GM13976 (cell line): ENCODE data around the gene CYTH2.

Experiments used
- DNase-seq: peaks from one replicate; pipeline ENCODE4 v3.0.0; 2012; ENCODE audit warnings: low spot score
- in situ Hi-C: fragments of 300-500 bp; cut with MboI; formaldehyde crosslinking; loops from one replicate; pipeline ENCODE4 v1.12.0; 2022; ENCODE audit warnings: low sequenced_read_pairs, mixed read lengths, inconsistent platforms; ENCODE audit not compliant: unreplicated experiment
- TF ChIP-seq, protein P1 (sequence below): IDR thresholded peaks from 2 replicates; pipeline ENCODE4 v1.5.1; 2012; ENCODE audit warnings: borderline replicate concordance, mild to moderate bottlenecking; ENCODE audit not compliant: insufficient read depth; ENCODE audit errors: extremely low read depth, missing control alignments, control extremely low read depth

Gene CYTH2

DNA sequence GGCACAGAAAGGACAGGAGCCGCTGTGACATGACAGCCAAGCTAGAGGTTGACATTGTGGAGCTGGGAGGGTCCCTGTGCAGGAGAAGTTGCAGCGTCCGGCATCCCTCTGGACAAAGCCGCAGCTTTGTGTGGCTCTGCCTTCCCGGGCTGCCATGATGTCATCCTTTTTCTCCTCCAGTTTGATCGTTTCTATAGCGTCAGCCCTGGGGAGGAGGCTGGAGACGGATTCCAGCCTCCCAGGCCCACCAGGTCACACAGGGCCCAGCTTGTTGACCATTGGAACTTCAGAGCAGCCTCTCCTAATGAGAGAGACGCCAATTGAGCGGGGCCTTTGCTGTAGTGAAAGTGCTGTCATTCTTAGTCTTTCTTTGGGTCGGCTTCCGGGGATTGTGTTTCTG, 17.5 kb upstream of the CYTH2 start:
- TF ChIP-seq, protein P1, sequence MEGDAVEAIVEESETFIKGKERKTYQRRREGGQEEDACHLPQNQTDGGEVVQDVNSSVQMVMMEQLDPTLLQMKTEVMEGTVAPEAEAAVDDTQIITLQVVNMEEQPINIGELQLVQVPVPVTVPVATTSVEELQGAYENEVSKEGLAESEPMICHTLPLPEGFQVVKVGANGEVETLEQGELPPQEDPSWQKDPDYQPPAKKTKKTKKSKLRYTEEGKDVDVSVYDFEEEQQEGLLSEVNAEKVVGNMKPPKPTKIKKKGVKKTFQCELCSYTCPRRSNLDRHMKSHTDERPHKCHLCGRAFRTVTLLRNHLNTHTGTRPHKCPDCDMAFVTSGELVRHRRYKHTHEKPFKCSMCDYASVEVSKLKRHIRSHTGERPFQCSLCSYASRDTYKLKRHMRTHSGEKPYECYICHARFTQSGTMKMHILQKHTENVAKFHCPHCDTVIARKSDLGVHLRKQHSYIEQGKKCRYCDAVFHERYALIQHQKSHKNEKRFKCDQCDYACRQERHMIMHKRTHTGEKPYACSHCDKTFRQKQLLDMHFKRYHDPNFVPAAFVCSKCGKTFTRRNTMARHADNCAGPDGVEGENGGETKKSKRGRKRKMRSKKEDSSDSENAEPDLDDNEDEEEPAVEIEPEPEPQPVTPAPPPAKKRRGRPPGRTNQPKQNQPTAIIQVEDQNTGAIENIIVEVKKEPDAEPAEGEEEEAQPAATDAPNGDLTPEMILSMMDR, result no peak
- DNase-seq, result no peak
- in situ Hi-C loops, result no loop called here

DNA sequence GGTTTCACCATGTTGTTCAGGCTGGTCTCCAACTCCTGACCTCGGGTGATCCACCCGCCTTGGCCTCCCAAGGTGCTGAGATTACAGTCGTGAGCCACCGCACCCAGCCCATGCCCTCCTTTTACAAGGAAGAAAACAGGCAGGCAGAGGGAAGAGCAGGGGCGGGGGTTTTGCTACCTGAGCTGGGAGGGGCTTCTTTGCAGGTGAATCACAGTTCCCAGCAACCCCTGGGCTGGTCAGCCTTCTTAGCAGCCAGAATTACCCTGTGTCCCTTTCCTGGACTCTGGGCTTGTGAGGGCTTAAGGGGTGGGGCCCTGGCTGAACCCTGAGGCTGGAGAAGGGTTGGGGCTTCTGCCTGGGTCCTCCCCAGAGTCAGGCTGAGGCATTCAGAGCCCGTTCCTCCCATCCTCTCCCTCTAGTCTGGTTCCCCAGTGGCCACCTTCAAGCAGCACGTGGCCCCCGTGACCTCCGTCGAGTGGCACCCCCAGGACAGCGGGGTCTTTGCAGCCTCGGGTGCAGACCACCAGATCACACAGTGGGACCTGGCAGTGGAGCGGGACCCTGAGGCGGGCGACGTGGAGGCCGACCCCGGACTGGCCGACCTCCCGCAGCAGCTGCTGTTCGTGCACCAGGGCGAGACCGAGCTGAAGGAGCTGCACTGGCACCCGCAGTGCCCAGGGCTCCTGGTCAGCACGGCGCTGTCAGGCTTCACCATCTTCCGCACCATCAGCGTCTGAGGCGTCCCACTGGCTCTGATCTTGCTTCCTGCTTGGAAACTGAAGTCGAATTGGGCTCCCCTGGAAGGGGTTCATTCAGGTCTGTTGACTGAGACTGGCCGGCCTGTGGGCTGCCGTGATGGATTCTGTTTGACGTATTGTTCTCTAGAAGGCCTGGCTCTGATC, 16.6 kb upstream of the CYTH2 start:
- in situ Hi-C loops, result no loop called here
- DNase-seq, result no peak
- TF ChIP-seq, protein P1, result no peak

DNA sequence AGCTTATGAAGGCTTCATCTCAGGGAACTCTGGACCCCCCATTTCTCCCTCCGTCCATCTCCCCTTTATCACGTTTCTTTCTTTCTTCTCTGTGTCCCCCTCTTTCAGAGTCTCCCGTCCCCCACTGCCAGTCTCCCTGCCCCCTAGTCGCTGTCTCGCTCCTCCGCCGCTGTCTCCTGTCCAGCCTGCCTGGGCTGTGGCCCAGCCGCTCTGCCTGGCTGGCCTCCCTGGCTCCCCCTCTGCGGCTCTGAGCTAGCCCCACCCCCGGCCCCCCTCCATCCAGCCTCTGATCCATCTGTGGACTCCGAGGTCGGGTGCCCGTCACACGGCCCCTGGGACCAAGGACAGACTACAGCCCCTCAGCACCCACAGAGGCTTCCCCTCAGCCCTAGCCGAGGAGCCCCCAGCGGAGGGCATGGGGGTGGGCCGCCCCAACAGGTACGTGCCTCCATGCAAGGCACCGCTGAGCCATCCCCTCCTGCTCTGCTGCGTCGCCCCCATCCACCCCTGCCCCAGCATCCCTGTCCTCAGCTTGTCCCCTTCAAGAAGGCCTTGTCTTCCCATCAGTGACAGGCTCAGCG, 14.9 kb upstream of the CYTH2 start:
- DNase-seq, result no peak
- TF ChIP-seq, protein P1, result no peak
- in situ Hi-C loops, result no loop called here

DNA sequence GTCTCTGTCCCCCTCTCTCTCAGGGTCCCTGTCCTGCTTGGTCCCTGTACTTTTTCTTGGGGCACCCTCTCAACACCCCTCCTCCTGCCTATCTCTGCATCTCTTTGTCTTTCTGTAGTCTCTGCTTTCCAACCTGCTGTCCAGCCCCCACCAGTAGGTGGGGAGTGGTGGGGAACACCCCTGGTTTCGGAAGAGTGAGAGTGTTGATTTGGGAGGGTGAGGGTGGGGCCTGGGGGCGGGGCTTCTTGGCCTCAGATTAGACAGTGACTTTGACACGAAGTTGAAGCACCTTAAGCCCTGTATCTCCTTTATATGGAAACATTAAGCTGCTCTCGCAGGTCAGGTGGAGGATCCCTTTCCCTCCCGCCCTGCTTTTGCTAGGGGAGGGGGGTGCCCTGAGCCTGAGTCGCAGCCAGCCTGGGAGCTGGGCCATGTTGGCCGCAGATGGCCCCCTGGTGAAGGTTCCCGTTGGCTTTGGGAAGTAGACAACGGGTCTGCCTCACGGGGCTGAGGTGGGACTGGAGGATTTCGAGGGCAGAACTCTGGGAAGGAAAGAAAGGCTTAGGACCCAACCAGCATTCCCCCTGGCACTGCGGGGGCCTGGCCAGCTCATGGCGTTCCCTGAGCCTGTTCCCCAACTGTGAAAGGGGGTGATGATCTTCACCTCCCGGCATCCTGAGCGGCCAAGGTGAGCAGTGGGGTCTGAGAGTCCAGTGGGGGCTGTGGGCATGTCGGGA, 13.8 kb upstream of the CYTH2 start, which contains the start of gene KCNJ14:
TSS of gene KCNJ14 (plus strand) at position 404 of the 737 bp plus-strand sequence. CDS start 6,151 bp downstream, outside the sequence.
- in situ Hi-C loops, result no loop called here
- TF ChIP-seq, protein P1, result no peak
- DNase-seq, result no peak

DNA sequence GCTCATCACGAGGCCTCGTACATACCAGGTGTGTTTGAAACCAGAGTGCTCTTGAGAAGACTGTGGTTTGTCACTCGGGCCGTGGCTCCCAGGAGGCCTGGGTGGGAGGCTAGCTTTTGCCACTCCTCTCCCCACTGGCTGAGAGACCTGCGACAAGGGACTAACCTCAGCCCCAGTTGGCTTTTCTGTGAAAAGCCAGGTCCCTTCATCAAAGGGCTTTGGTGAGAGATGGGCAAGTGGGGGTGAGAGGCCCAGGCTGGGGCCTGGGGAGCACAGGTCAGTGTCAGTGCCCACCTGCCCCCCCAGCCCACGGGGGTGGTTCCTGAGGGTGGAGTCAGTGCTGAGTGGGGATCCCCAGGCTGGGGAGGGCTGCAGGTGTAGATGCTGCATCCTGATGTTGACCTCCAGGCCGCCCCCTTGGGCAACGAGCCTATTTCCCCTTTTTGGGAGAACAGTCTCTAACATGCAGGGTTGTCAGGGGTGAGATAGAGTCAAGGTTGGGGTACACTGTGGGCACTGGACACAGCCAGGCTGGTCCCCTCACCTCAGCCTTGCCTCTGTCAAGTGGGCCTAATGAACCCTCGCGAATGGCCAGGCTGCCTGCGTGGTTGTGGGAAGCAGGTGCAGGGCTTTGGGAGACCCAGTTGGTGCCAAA, 13.1 kb upstream of the CYTH2 start:
- DNase-seq, result no peak
- TF ChIP-seq, protein P1, result no peak
- in situ Hi-C loops, result no loop called here

DNA sequence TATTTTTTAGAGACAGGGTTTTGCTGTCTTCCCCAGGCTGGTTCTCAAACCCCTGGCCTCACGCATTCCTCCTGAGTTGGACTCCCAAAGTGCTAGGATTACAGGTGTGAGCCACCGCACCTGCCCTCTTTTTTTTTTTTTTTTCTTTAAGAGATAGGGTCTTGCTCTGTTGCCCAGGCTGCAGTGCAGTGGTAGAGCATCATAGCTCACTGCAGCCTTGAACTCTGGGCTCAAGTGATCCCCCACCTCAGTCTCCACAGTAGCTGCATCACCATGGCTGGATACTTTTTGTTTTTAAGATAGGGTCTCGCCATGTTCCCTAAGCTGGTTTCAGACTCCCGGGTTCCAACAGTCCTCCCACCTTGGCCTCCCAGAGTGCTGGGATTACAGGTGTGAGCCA, 12.3 kb upstream of the CYTH2 start:
- in situ Hi-C loops, result no loop called here
- no peak for DNase-seq
- TF ChIP-seq, protein P1, result no peak
